ENCODE results near the gene MARCO.

The MARCO gene, protein sequence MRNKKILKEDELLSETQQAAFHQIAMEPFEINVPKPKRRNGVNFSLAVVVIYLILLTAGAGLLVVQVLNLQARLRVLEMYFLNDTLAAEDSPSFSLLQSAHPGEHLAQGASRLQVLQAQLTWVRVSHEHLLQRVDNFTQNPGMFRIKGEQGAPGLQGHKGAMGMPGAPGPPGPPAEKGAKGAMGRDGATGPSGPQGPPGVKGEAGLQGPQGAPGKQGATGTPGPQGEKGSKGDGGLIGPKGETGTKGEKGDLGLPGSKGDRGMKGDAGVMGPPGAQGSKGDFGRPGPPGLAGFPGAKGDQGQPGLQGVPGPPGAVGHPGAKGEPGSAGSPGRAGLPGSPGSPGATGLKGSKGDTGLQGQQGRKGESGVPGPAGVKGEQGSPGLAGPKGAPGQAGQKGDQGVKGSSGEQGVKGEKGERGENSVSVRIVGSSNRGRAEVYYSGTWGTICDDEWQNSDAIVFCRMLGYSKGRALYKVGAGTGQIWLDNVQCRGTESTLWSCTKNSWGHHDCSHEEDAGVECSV

DNA sequence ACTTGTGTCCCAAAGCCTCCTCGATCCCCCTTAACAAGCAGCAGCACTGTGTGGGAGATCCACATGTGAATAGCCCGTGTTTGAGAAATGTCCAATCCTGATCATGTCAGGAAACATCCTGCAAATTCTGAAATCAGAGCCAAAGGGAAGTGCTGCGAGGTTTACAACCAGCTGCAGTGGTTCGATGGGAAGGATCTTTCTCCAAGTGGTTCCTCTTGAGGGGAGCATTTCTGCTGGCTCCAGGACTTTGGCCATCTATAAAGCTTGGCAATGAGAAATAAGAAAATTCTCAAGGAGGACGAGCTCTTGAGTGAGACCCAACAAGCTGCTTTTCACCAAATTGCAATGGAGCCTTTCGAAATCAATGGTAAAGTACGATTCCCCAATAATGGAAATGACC, at the start of gene MARCO:
Gene MARCO (plus strand): TSS at position 164 of the 400 bp plus-strand sequence. CDS start 107 bp downstream, at position 271.
- Histone ChIP-seq H3K79me2 (ENCODE audit: insufficient read depth, low read length) (no peaks in the 10 kb centered on the region), H3K4me2 (ENCODE audit: low read length) (no peak within 1 kb of the TSS), H3K9me2 (ENCODE audit: low read depth, low read length) (no peaks in the 10 kb centered on the region), H3K27me3 (ENCODE audit: insufficient read depth, low read length) (no peaks in the 10 kb centered on the region), H3F3A (ENCODE audit: insufficient read depth, low read length) (no peaks in the 10 kb centered on the region), H3K9me3 (ENCODE audit: low read length) (no peaks in the 10 kb centered on the region), H4K20me1 (ENCODE audit: insufficient read depth, low read length) (no peaks in the 10 kb centered on the region), H3K4me3 (ENCODE audit: low read depth, low read length, poor library complexity, severe bottlenecking) (no peak within 1 kb of the TSS), H3K4me1 (ENCODE audit: insufficient read depth, low read length, severe bottlenecking) (no peaks in the 10 kb centered on the region), H3K27ac (ENCODE audit: low read depth, low read length, poor library complexity, severe bottlenecking) (no peak within 1 kb of the TSS), H3K36me3 (ENCODE audit: insufficient read depth, low read length) (no peaks in the 10 kb centered on the region), H3K9ac (ENCODE audit: low read length) (no peak within 1 kb of the TSS), H2AFZ (ENCODE audit: low read length) (no peak within 1 kb of the TSS)
- no peak for TF ChIP-seq EZH2 (IDR thresholded peaks at IDR 0.05; ENCODE audit: borderline replicate concordance, low read length)
- TF ChIP-seq, protein P1, sequence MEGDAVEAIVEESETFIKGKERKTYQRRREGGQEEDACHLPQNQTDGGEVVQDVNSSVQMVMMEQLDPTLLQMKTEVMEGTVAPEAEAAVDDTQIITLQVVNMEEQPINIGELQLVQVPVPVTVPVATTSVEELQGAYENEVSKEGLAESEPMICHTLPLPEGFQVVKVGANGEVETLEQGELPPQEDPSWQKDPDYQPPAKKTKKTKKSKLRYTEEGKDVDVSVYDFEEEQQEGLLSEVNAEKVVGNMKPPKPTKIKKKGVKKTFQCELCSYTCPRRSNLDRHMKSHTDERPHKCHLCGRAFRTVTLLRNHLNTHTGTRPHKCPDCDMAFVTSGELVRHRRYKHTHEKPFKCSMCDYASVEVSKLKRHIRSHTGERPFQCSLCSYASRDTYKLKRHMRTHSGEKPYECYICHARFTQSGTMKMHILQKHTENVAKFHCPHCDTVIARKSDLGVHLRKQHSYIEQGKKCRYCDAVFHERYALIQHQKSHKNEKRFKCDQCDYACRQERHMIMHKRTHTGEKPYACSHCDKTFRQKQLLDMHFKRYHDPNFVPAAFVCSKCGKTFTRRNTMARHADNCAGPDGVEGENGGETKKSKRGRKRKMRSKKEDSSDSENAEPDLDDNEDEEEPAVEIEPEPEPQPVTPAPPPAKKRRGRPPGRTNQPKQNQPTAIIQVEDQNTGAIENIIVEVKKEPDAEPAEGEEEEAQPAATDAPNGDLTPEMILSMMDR (IDR thresholded peaks at IDR 0.05; ENCODE audit: low read length) = no peak

DNA sequence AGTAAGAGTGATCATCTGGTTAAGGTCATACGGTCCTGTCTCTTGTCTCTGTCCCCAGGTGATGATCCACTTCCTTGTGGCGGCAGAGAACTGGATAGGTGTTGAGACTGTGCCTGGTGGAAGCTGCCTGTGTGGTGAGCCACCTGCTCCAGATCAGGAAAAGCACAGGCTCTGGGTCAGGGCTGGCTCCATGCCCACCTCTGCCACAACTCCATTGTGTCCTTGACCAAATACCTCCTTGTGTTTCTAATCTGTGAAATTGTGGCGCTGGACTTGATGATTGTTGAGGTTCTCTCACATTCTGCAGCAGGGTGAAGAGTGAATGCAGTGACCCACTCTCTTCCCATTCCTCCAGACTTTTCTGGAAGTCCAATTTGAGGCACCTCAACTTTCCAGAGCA, 48.9 kb upstream of the MARCO start:
- no peak overlapping the region for H3K4me2 ChIP-seq (ENCODE audit: low read length)
- 0 out of 2 replicates have a peak, but pooled peaks cover 2% of the 10 kb centered on the region for H3K9me2 ChIP-seq (ENCODE audit: low read depth, low read length)
- TF ChIP-seq, protein P1 (IDR thresholded peaks at IDR 0.05; ENCODE audit: low read length) = no peak

DNA sequence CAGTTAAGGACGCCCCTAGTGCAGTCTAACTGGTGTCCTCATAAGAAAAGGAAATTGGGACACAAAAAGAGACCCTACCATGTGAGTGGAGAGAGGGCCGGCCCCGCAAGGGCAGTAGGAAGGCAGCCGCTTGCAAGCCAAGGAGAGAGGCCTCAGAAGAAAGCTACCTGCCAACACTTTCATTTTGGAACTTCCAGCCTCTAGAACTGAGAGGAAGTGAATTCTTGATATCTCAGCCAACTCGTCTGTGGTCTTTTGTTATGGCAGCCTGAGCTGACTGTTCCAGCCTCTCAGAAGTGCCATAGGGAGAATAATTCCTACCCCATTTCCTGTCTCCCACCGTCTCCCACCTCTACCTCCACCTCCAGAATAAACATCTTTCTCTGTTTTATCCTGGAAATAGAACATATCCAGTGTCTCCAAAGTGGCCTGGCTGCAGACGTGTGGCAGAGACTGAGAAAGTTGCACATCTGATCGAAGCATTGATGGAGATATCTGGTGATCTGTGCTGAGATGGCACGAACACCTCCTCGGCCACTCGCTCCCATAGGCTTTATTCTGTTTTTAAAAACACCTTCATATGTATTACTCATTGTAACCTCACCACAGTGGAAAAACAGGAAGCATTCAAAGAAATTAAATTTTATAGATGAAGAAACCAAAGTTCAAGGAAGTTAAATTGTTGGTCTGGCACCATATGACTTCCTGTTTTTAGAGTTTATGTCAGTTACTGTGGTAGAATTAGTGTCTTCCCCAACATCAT, 39.5 kb upstream of the MARCO start:
- no peaks in the 10 kb centered on the region for H3K9me2 ChIP-seq (ENCODE audit: low read depth, low read length)
- no peak overlapping the region for H3K27ac ChIP-seq (ENCODE audit: low read depth, low read length, poor library complexity, severe bottlenecking)
- H2AFZ ChIP-seq (ENCODE audit: low read length) = no peak overlapping the region
- no peak overlapping the region for H3K4me2 ChIP-seq (ENCODE audit: low read length)
- H4K20me1 ChIP-seq (ENCODE audit: insufficient read depth, low read length) = no peaks in the 10 kb centered on the region
- H3K36me3 ChIP-seq (ENCODE audit: insufficient read depth, low read length) = no peaks in the 10 kb centered on the region
- H3K4me3 ChIP-seq (ENCODE audit: low read depth, low read length, poor library complexity, severe bottlenecking) = no peak overlapping the region
- no peak overlapping the region for H3K9ac ChIP-seq (ENCODE audit: low read length)
- H3F3A ChIP-seq (ENCODE audit: insufficient read depth, low read length) = no peaks in the 10 kb centered on the region
- no peaks in the 10 kb centered on the region for H3K27me3 ChIP-seq (ENCODE audit: insufficient read depth, low read length)
- H3K79me2 ChIP-seq (ENCODE audit: insufficient read depth, low read length) = no peaks in the 10 kb centered on the region
- H3K9me3 ChIP-seq (ENCODE audit: low read length) = no peaks in the 10 kb centered on the region
- no peaks in the 10 kb centered on the region for H3K4me1 ChIP-seq (ENCODE audit: insufficient read depth, low read length, severe bottlenecking)
- no peak for TF ChIP-seq EZH2 (IDR thresholded peaks at IDR 0.05; ENCODE audit: borderline replicate concordance, low read length)
- TF ChIP-seq, protein P1 (IDR thresholded peaks at IDR 0.05; ENCODE audit: low read length) = no peak

More for the DNA sequence above, 48.9 kb upstream of the MARCO start:
- no peaks in the 10 kb centered on the region for H3K79me2 ChIP-seq (ENCODE audit: insufficient read depth, low read length)
- no peaks in the 10 kb centered on the region for H3F3A ChIP-seq (ENCODE audit: insufficient read depth, low read length)
- no peaks in the 10 kb centered on the region for H3K4me1 ChIP-seq (ENCODE audit: insufficient read depth, low read length, severe bottlenecking)
- no peak overlapping the region for H3K27ac ChIP-seq (ENCODE audit: low read depth, low read length, poor library complexity, severe bottlenecking)
- H3K36me3 ChIP-seq (ENCODE audit: insufficient read depth, low read length) = no peaks in the 10 kb centered on the region
- no peak overlapping the region for H3K4me3 ChIP-seq (ENCODE audit: low read depth, low read length, poor library complexity, severe bottlenecking)
- H3K9me3 ChIP-seq (ENCODE audit: low read length) = no peaks in the 10 kb centered on the region
- no peaks in the 10 kb centered on the region for H4K20me1 ChIP-seq (ENCODE audit: insufficient read depth, low read length)
- no peak overlapping the region for H3K9ac ChIP-seq (ENCODE audit: low read length)
- H3K27me3 ChIP-seq (ENCODE audit: insufficient read depth, low read length) = no peaks in the 10 kb centered on the region
- H2AFZ ChIP-seq (ENCODE audit: low read length) = no peak overlapping the region

All from OCI-LY1 (cell line).